Stomach (tissue), 9 donors: Measurements from ENCODE around the gene RAX2. TPM values are rescaled to one million over a fixed set of nuclear protein-coding genes. Genes with fewer than 3 reads are reported as not detected.
A peak's percentile ranks its signal among the peaks of the same experiment; 100 is the strongest.

Experiments used
- DNase-seq, 2 donors: peaks; one replicate each; pipeline versions ENCODE4 v3.0.0 to v3.0.0-alpha.2; 2013 to 2019
- H3K27ac ChIP-seq, 5 donors: fragments of 200-600 bp in 4 of 5; sonication (generic) in 4 of 5; one replicate each; pipeline ENCODE4 v1.5.1; 2013 to 2019; ENCODE audit warnings: mild to moderate bottlenecking in 1 of 5, moderate library complexity in 1 of 5
- H3K27me3 ChIP-seq, 3 donors: fragments of 200-600 bp; sonication (generic); one replicate each; pipeline ENCODE4 v1.5.1; 2017 to 2019; ENCODE audit warnings: mixed run types in 1 of 3
- H3K36me3 ChIP-seq, 4 donors: fragments of 200-600 bp; sonication (generic); 1 replicate in 3 of 4; 2 replicates in 1 of 4; pipeline ENCODE4 v1.5.1; 2016 to 2019
- H3K4me1 ChIP-seq, 4 donors: fragments of 200-600 bp; sonication (generic); one replicate each; pipeline ENCODE4 v1.5.1; 2016 to 2019
- H3K4me3 ChIP-seq, 4 donors: fragments of 200-600 bp; sonication (generic) in 3 of 4; one replicate each; pipeline ENCODE4 v1.5.1; 2016 to 2019; ENCODE audit warnings: mild to moderate bottlenecking in 1 of 4
- H3K9me3 ChIP-seq, 4 donors: fragments of 200-600 bp; sonication (generic); one replicate each; pipeline ENCODE4 v1.5.1; 2016 to 2019
- EP300 ChIP-seq: sonication (generic); formaldehyde crosslinking; IDR thresholded peaks from one replicate; pipeline ENCODE4 v1.6.1; 2017; ENCODE audit warnings: antibody characterized with exemption
- POLR2A ChIP-seq, 4 donors: fragments of 450-650 bp; IDR thresholded peaks; one replicate each; pipeline ENCODE4 v1.6.1; 2016; ENCODE audit warnings: antibody characterized with exemption in 4 of 4, control low read depth in 2 of 4, mild to moderate bottlenecking in 1 of 4, moderate library complexity in 1 of 4
- POLR2AphosphoS5 ChIP-seq, 3 donors: sonication (generic); formaldehyde crosslinking; IDR thresholded peaks; one replicate each; pipeline ENCODE4 v1.6.1; 2016; ENCODE audit warnings: antibody characterized with exemption in 3 of 3
- WGBS, 5 donors: extraction: QIAGEN DNeasy Blood & Tissue Kit in 3 of 5; methylation state at CpG; one replicate each; pipeline versions ENCODE4 v1.1.5 to v1.1.7; 2013 to 2018; 5-methylcytosine and 5-hydroxymethylcytosine counted together
- intact Hi-C: fragments of 100-400 bp; cut with DNase I; formaldehyde crosslinking; loops from one replicate; pipeline ENCODE4 v1.15.1; 2023; ENCODE audit warnings: low total_unique reads
- polyA plus RNA-seq, 3 donors: library from polyadenylated mRNA; stranded (reverse); fragments of 200-250 nt; gene quantifications; one replicate each; pipeline ENCODE4 v1.2.3, GENCODE V29; 2013
- total RNA-seq, 5 donors: library from RNA; depleted of rRNA; stranded (reverse); fragments of >200 nt; gene quantifications; one replicate each; pipeline versions ENCODE4 v1.1.0 to v1.2.3, GENCODE V29; 2014 to 2016
- TF ChIP-seq, protein P1 (sequence below), 7 experiments: fragments of 450-650 bp in 4 of 7; fragments of 200-600 bp in 3 of 7; sonication (generic) in 3 of 7; IDR thresholded peaks; one replicate each; pipeline ENCODE4 v1.5.1; 2016 to 2019; ENCODE audit warnings: antibody characterized with exemption in 7 of 7, control low read depth in 2 of 7, mild to moderate bottlenecking in 1 of 7
- donor health status: healthy with polysubstance abuse.
- donor health status: Bipolar disorder and iron deficiency.
- donor health status: healthy.

RAX2 gene
- total and polyA plus RNA-seq, 8 donors, result not detected

DNA sequence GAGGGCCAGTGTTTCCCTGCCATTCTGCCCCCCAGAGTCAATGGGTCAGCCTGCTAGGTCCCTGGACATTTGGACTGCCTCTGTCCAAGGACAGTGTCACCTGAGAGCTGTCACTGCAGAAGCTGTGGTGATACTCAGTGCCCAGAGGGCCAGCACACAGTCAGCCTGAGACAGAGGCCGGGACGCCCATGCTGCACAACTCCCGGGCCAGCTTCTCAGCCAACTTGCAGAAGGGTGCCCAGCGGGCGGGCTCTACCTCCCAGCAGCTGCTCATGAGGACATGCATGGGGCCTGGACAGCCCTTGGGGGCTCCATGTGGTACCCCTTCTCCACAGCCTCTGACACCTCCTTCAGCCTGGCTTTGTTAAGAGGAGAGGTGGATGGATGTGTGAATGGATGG lies 3.8 kb upstream of the RAX2 start:
- Histone ChIP-seq H3K9me3 (peaks cover 2 to 4% (median 3%) of the 10 kb centered on the region in 4 donors), H3K4me1 (no peaks in the 10 kb centered on the region), H3K27me3 (peaks cover 0 to 19% (median 0%) of the 10 kb centered on the region in 3 donors), H3K27ac (no peak overlapping the region), H3K36me3 (no peaks in the 10 kb centered on the region), H3K4me3 (no peak overlapping the region)
- WGBS, 5 donors, result 84 to 91% (median 89%) methylated on average over 5 of the region's 5 CpGs
- intact Hi-C loops, result no loop called here
- no peak for TF ChIP-seq POLR2A (IDR thresholded peaks at IDR 0.05)
- TF ChIP-seq, protein P1, sequence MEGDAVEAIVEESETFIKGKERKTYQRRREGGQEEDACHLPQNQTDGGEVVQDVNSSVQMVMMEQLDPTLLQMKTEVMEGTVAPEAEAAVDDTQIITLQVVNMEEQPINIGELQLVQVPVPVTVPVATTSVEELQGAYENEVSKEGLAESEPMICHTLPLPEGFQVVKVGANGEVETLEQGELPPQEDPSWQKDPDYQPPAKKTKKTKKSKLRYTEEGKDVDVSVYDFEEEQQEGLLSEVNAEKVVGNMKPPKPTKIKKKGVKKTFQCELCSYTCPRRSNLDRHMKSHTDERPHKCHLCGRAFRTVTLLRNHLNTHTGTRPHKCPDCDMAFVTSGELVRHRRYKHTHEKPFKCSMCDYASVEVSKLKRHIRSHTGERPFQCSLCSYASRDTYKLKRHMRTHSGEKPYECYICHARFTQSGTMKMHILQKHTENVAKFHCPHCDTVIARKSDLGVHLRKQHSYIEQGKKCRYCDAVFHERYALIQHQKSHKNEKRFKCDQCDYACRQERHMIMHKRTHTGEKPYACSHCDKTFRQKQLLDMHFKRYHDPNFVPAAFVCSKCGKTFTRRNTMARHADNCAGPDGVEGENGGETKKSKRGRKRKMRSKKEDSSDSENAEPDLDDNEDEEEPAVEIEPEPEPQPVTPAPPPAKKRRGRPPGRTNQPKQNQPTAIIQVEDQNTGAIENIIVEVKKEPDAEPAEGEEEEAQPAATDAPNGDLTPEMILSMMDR (IDR thresholded peaks at IDR 0.05), result no peak
- no peak for TF ChIP-seq POLR2AphosphoS5 (IDR thresholded peaks at IDR 0.05)
- TF ChIP-seq EP300, result no peak
- DNase-seq, result no peak

DNA sequence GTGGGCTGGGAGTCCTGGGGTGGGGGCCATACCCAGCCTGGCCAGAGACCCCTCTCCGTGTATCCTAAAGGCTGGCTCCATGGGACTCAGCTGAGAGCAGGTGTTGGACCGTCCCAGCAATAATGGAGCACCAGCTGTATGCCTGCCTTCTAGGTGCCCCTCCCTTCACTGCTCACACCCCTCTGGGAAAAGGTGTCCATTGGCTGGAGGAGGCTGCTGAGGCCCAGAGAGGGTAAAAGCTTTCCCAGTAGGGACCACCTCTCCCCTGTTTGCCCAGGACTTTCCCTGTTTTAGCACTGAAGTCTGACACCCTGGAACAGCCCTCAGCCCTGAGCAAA lies 3.3 kb upstream of the RAX2 start:
- Histone ChIP-seq H3K9me3 (no peaks in the 10 kb centered on the region), H3K36me3 (peaks cover 0 to under 1% (median 0%) of the 10 kb centered on the region in 4 donors), H3K4me3 (no peak overlapping the region), H3K27ac (no peak overlapping the region), H3K4me1 (no peaks in the 10 kb centered on the region), H3K27me3 (peaks cover 0 to 19% (median 0%) of the 10 kb centered on the region in 3 donors)
- intact Hi-C loops, result no loop called here
- WGBS, 5 donors, result 74 to 91% (median 82%) methylated on average over 2 of the region's 2 CpGs
- DNase-seq, result no peak
- TF ChIP-seq EP300 (no peak), POLR2A (IDR thresholded peaks at IDR 0.05) (no peak), POLR2AphosphoS5 (IDR thresholded peaks at IDR 0.05) (no peak)
- TF ChIP-seq, protein P1 (IDR thresholded peaks at IDR 0.05), result no peak

DNA sequence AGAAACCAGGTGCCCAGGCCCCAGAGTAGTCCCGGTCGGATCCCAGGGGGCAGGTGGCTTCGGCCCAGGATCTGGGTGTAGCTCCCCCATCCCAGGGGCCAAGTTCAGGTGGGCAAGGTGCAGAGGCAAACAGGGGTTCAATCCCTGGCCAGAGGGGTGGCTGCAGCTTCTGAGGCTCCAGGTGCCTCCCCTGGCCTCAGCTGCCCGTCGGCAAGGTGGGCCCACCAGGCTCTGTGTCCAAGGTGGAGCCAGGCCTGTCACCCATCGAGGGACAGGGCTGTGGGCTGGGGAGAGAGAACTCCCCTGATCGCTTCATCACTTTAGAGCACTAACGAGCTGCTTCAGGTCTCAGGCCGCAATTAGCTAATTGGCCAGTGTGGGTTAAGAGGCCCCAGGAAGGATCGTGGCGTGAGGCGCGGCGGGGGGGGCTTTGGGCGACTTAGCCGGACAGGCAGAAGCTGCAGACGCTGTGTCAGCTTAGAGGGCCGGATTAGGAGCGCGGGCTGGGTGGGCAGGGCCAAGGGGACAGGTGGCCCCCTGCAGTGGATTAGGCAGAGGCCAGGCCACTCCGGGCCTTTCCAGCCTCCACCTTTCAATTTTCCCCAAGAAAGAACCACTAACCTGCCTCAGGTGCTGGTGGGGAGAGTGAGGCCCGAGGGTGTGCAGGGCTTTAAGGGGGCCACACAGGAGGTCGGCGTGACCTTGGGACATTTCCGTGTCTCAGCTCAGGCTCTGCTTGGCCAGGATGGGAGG lies 2.8 kb upstream of the RAX2 start:
- Histone ChIP-seq H3K27ac (no peak overlapping the region), H3K36me3 (peaks cover 0 to 6% (median 3%) of the 10 kb centered on the region in 4 donors), H3K4me1 (no peaks in the 10 kb centered on the region), H3K4me3 (no peak overlapping the region), H3K9me3 (no peaks in the 10 kb centered on the region), H3K27me3 (peaks cover 0 to 19% (median 0%) of the 10 kb centered on the region in 3 donors)
- peak in 1 of 2 donors; percentile 6 for DNase-seq
- intact Hi-C loops, result no loop called here
- WGBS, 5 donors, result 60 to 75% (median 64%) methylated on average over 19 to 25 of the region's 25 CpGs
- no peak for TF ChIP-seq POLR2AphosphoS5 (IDR thresholded peaks at IDR 0.05)
- TF ChIP-seq, protein P1 (IDR thresholded peaks at IDR 0.05), result no peak
- TF ChIP-seq EP300, result no peak
- no peak for TF ChIP-seq POLR2A (IDR thresholded peaks at IDR 0.05)

DNA sequence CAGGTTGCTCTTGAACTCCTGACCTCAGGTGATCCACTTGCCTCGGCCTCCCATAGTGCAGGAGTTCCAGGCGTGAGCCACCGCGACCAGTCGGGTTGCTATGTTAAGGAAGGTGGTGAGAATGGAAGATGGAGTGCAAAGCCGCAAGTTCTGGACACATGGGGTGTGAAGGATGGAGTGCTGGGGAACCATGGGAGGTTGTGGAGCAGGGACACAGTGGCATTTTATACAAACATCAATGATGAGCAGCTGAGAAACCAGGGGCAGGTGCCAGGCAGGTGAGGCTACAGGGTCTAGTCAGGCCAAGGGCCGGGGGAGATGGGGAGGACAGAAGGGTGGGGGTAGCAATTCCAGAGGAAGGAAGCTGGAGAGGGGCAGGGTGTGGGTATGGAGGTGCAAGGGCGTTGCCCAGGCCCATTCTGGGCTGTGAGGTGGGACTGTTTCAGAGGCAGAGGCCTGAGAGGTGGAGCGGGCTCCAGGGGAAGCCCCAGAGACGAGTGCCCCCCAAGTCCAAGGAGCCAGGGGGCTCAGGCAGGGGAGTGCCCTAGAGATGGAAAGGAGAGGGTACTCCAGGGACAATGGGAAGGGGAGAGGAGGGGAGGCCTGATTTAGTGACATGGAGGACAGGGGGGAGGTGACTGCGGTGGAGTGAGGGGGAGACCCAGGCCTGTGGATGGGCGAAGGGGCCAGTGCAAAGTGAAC lies 1.9 kb upstream of the RAX2 start:
- intact Hi-C loops, result no loop called here
- no peaks in the 10 kb centered on the region for H3K9me3 ChIP-seq
- 76 to 82% (median 81%) methylated on average over 12 of the region's 12 CpGs for WGBS, 5 donors
- H3K36me3 ChIP-seq, result peaks cover 0 to 14% (median 10%) of the 10 kb centered on the region in 4 donors
- no peaks in the 10 kb centered on the region for H3K4me1 ChIP-seq
- no peak for DNase-seq
- H3K4me3 ChIP-seq, result no peak overlapping the region
- no peak overlapping the region for H3K27ac ChIP-seq
- peaks cover 0 to 12% (median 0%) of the 10 kb centered on the region in 3 donors for H3K27me3 ChIP-seq
- TF ChIP-seq POLR2A (IDR thresholded peaks at IDR 0.05) (no peak), EP300 (no peak), POLR2AphosphoS5 (IDR thresholded peaks at IDR 0.05) (no peak)
- TF ChIP-seq, protein P1 (IDR thresholded peaks at IDR 0.05), result no peak
